ENCODE results near the gene CEP63.
A peak's percentile ranks its signal among the peaks of the same experiment; 100 is the strongest.

The CEP63 gene

GRCh38 chr3:134610432-134611385, 124.9 kb downstream of the CEP63 start:
- no peak for DNase-seq

DNA sequence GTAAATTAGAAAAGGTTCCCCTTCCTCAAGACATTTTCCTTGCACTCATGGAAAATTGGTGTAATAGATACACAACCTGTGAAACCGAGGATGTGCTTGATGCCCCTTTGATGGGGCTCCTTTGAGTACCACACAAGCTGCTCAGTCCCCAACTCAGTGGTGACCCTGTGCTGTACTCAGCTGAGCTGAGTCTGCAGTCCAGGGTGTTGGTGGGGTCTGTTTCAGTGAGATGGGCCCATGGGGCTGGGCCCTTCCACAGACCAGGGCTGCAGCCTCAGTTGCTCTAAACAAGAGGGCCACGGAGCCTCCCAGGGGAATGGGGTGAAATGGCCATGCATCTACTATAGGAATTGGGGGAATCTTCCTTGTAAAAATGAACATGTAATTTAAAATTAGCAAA, 125.7 kb downstream of the CEP63 start:
- no peak for DNase-seq

GRCh38 chr3:134613006-134613520, 127.2 kb downstream of the CEP63 start:
- no peak for DNase-seq

GRCh38 chr3:134614955-134615354, 129.1 kb downstream of the CEP63 start:
- DNase-seq, result no peak

DNA sequence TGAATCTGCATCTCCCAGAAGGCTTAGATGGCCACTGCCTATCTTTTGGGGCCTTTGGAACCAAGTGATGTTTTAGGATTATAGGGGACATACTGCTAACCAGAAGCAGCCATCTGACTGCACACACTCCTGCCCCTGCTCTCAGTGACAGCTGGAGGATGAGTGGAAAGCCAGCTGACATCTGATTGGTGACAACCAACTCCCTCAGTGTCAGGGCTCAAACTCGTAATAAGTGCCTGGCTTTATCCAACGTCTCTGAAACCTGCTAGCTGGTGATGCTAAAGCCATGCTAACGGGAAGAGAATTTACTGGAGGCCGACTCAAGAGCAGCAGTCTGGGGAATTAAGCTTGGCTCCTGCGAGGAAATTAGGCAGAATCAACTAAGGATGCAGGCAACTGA, 129.9 kb downstream of the CEP63 start:
- DNase-seq, result no peak

DNA sequence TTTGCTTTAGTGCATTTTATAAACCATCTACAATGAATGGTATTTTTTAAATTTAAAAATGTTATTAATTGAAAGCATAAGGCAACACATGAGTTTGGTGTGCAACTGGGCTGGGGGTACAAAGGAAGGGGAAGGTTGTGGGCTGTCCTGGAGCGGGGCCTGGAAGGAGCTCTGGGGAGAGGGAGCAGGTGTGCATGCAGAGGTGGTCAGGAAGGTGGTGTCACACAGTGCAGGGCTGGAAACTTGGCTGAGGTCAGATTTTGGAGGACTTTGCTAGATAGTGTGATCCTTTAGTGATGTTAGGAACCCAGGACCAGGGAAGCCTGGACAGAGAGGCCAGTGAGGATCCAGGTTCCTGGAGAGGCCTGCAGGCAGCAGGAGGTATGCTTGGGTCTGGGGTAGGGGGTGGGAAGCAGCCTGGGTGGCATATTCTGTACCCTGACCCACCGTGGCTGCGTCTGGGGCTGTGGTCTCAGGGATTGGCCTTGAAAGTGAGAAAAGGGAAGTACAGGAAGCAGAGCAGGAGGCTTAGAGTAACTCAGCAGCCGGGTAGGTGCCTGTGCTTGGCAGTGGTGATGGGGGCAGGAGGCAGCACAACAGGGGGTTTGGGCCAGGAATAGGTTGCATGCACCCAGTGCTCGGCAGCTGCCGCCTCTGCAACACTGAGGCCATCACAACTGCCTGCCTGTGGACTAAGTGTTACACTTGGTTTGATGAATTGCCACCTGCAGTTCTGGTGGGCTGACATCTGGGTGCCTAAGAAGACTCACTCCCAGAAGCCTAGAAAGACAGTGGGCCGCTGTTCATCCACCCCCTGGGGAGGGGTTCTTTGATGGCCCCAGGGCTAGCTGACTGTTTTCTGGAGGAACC, 132.0 kb downstream of the CEP63 start:
- no peak for DNase-seq

DNA sequence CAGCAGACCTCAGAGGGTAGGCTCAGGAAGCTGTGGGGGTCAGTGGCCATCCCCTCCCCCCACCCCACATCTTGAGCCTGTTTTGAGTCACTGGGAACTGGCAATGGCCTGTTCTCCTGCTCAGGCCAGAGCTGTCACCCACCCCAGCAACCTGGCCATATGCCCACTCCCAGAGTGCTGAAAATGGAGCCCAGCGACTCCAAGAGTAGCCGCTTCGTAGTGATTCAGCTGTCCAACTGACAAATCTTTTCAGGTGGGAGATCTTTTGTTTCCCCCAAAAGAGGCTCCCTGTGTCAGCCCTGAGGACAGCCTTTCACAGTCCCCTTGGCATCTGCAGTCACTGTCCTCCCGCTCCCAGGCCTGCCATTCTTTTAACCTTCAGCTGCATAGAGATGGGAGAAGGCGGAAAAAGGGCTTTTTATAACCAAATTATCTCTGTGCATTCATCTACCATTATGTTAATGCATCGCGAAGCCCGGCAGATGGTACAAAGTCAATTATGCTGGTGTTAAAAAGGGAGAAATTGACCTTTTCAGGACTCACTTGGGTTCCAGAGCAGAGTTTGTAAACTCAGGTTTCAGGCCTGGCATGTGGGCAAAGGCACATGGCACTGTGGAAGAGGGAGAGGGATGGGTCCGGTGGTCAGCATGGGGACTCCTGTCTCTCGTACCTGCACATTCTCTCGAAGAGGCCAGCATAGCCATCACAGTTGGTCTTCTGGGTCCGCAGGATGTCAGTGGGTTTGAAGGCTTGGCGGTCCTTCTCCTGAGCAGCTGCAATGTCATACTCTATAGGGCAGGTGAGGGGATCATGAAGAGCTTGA, 132.8 kb downstream of the CEP63 start:
- DNase-seq, result no peak

- DNase-seq, result no peak
Measured at GRCh38 chr3:134619301-134619615, 133.4 kb downstream of the CEP63 start.

DNA sequence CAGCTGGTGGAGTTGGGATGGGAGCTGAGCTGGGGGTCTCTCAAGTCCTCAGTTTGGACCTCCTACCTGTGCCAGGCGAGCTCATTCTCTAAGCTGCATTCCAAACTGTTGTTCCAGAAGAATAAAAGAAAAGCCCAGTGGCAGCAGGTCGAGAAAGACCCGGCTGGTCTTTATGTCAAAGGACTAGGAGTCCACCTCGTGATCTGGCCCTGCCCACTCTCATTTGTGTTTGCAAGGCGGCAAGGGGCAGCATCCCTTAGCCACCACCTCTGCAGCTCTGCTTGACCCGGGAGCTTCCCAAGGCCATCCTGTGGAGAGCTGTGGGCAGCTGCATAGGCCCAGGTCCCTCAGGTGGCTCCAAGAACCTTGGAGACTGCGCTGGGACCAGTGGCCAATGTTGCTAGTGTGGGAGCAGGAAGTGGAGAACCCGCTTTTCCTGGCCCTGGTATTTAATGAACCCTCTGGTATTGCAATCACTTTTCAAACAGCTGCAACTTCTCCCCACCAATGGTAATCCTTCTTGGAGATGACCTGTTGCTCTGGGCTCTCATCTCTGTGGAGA, 134.1 kb downstream of the CEP63 start:
- DNase-seq, result no peak

DNA sequence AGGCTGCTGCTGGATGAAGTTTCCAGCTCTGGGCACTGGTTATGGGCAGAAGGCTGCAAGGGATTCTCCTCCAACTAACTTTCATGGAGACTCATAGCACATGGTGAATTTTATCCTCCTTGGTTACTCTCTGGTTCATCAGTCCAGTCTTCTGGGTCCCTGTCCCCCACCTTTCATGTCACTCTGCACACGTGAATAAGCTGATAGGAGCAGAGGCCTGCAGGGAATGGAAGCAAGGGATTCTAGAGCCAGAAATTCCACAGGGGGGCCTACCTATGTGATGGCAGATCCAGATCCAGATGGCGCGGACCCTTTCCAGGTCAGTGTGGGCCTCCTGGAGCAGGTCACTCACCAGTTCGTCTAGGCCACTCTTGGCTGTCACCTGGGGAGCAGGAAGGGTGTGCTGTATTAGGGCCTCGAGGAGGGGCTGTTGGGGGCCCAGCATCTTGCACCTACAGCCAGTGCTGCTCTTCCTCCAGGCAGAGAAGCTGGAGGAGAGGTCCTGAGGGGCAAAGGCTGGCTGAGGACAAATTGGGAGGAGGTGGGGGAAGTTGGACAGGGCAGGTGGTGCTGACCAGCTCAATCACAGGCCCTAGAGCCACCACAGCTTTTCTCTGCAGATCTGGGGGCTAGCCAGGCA, 134.7 kb downstream of the CEP63 start:
- DNase-seq, result no peak

DNA sequence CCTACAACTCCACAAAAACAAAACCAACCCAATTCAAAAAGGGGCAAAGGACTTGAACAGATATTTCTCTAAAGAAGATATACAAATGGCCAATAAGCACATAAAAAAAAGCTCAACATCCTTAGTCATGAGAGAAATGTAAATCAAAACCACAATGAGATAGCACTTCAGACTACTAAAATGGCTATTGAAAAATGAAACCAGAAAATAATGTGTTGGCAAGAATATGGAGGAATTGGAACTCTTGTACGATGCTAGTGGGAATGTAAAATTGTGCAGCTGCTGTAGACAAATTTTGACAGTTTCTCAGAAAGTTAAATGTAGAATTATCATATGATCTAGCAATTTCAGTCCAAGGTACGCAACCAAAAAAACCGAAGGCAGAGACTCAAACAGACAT, 136.0 kb downstream of the CEP63 start:
- DNase-seq, result peak; percentile 69

GRCh38 chr3:134622806-134623365, 137.0 kb downstream of the CEP63 start:
- DNase-seq, result no peak

DNA sequence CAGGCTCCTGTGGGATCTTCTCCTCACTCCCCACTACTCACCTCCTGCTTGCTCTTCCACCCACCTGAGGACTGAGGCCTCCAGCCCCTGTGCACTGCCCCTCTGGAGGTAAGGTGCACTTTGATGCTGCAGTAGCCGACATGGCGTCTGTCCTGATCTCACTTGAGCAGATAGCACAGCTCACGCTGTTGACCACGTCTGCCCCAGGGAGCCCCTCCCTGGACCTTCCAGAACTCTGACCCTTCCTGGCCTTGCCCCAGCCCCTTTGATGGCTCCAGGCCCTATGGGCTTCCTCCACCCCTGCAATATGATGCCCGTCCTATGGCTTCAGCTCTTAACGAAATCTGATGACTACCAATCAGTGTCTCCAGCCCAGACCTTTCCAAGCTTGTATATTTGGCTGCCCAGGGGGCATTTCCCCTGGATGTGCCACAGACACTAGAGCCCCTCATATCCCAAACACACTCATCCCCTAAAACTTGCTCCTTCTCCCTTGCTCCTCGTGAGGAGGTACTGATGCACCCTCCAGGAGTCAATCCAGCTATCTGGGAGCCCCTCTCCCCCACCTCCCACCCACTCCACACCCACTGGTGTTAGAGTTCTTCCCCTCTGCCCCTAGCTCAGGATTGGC, 137.9 kb downstream of the CEP63 start:
- DNase-seq, result no peak

Data from OCI-M1 (cell line).